ENCODE results near the gene DISC1.
"Not testable (repeated sequence)": the region's sequence is repeated elsewhere in the genome, so short reads cannot be mapped to it uniquely, and the experiment has no call there.

The DISC1 gene

GRCh38 chr1:231626535-231626950 is at the start of gene DISC1:
TSS of gene DISC1 (plus strand) at chr1:231626790. CDS start at chr1:231626868, 78 bp downstream.
- DNase-seq: peak; percentile 95

GRCh38 chr1:231576804-231577718 is 49.5 kb upstream of the DISC1 start:
- DNase-seq: no peak

DNA sequence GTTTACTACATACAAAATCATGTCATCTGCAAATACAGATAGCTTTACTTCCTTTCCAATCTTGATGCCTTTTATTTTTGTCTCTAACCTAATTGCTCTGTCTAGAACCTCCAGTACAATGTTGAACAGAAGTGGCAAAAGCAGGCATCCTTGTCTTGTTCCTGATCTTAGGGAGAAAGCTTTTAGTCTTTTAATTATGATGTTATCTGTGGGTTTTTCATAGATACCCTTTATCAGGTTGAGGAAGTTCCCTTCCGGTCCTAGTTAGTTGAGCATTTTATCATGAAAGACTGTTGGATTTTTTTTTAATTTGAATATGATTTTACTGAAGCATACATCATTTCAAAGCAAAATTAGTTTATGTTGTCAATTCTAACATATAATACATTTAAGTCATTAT is 45.7 kb upstream of the DISC1 start:
- no peak for DNase-seq

DNA sequence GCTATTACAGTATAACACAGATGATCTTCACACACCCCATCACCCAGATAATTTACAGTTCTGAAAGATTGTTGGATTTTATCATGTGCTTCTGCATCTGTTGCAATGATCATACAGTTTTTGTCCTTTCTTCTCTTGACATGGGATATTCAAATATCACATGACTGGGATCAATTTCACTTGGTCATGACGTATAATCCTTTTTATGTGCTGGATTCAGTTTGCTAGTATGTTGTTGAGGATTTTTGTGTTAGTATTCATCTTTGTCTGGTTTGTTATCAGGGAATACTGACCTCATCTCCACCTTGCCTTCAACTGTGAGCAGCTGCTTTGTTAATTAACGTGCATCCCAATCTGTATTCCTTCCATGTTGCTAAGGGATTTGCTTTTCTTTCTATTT is 44.7 kb upstream of the DISC1 start:
- peak; percentile 13 for DNase-seq

- no peak for DNase-seq
These were observed 43.2 kb upstream of the DISC1 start for GRCh38 chr1:231583376-231583775.

GRCh38 chr1:231584117-231584516 is 42.5 kb upstream of the DISC1 start:
- DNase-seq: peak; percentile 31

GRCh38 chr1:231584921-231585320 is 41.7 kb upstream of the DISC1 start:
- DNase-seq: no peak

DNA sequence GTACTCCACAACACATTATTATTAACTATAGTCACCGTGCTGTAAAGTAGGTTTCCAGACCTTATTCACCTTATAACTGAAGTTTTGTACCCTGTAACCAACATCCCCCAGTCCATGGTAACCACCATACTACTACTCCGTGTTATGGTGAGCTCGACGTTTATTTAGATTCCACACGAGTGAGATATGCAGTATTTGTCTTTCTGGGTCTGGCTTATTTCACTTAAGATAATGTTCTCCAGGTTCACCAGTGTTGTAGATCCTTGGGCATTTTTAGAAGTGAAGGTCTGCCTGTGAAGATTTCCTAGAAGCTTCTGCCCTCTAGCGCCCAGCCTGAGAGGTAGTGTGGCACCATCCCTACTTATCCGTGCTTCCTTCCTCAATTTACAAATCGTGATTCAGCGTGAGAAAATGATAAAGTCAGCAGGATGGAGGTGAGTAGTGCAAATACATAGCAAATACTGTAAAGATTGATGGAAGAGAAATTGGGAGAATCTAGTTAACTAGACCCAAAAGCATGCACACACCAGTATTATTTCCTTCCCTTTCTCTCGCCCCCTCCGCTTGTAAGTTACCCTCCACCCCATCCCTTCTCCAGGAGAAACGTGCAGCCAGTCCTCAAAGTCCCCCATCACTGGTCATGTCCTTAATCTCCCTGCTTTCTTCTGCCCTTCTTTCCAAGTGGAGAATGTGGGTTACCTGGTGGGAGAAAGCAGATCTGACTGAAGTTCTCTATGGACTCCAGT is 36.0 kb upstream of the DISC1 start:
- DNase-seq: peak; percentile 71

GRCh38 chr1:231591466-231591865 is 35.1 kb upstream of the DISC1 start:
- DNase-seq: no peak

GRCh38 chr1:231592809-231593208 is 33.8 kb upstream of the DISC1 start:
- DNase-seq: no peak

DNA sequence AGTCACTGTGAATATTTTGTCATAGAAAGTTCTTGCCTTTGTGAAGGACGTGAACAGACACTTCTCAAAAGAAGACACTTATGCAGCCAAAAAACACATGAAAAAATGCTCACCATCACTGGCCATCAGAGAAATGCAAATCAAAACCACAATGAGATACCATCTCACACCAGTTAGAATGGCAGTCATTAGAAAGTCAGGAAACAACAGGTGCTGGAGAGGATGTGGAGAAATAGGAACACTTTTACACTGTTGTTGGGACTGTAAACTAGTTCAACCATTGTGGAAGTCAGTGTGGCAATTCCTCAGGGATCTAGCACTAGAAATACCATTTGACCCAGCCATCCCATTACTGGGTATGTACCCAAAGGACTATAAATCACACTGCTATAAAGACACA is 33.3 kb upstream of the DISC1 start:
- DNase-seq: not testable (repeated sequence)

GRCh38 chr1:231594123-231594522 is 32.5 kb upstream of the DISC1 start:
- DNase-seq: no peak

DNA sequence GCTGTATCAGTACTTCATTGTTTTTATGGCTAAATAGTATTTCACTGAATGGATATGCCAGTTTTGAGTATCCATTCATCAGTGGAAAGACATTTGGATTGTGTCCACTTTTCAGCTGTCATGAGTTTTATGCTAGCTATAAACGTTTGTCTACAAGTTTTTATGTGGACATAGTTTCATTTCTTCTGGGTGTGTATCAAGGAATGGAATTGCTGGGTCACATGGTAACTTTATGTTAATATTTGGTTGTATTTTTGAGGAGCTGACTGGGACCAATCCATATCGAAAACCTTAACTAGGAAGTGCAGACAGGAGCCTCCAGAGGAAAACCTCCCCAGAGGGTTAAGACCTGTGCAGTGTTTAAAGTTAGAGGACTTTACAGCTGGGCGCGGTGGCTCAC is 31.8 kb upstream of the DISC1 start:
- no peak for DNase-seq

GRCh38 chr1:231596337-231596791 is 30.2 kb upstream of the DISC1 start:
- peak; percentile 12 for DNase-seq

- no peak for DNase-seq
These were observed 28.6 kb upstream of the DISC1 start for GRCh38 chr1:231597971-231598370.

GRCh38 chr1:231600458-231600976 is 26.1 kb upstream of the DISC1 start:
- DNase-seq: peak; percentile 34

- peak; percentile 23 for DNase-seq
These were observed 24.5 kb upstream of the DISC1 start for GRCh38 chr1:231601824-231602672.

DNA sequence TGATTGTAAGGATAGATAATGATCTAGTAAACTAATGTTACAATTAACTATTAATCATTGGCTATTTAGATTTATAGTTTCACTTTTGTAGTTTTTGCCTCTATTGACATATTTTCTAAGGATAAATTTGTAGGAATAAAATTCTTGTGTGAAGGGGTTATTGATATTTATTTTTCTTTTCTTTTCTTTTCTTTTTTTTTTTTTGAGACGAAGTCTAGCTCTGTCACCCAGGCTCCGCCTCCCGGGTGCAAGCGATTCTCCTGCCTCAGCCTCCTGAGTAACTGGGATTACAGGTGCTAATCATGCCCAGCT is 24.0 kb upstream of the DISC1 start:
- DNase-seq: no peak

DNA sequence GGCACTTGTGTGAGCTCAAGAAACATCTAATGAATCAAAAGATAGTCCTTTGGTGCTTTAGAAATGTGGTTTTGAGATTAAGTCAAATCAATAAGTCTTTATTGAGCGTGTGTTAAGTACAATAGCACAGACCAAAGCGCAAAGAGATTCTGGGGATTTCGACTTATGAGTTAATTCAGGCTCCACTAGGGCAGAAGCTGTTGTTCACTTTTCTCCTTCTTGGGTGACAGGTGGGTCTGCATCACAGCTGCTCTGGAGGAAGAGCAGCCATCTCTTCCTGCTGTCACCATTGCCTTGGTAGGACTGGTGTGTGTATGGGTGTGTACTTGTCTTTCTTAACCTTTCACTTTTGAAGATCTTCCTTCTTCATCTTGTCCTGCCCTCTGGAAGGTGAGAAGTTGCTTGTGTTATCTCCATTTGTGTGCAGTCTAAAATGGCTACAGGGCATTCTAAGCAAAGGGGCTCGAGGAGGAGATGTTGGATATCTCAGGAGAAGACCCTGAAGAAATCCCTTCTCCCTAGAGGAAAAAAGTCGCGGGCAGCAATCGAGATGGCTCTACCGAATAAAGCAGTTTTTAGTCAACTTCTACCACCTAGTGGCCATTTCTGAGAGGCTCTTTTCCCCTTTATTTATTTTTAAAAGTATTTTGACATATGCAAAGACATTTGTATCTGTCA is 22.9 kb upstream of the DISC1 start:
- peak; percentile 83 for DNase-seq

- no peak for DNase-seq
These were observed 22.3 kb upstream of the DISC1 start for GRCh38 chr1:231604276-231604621.

DNA sequence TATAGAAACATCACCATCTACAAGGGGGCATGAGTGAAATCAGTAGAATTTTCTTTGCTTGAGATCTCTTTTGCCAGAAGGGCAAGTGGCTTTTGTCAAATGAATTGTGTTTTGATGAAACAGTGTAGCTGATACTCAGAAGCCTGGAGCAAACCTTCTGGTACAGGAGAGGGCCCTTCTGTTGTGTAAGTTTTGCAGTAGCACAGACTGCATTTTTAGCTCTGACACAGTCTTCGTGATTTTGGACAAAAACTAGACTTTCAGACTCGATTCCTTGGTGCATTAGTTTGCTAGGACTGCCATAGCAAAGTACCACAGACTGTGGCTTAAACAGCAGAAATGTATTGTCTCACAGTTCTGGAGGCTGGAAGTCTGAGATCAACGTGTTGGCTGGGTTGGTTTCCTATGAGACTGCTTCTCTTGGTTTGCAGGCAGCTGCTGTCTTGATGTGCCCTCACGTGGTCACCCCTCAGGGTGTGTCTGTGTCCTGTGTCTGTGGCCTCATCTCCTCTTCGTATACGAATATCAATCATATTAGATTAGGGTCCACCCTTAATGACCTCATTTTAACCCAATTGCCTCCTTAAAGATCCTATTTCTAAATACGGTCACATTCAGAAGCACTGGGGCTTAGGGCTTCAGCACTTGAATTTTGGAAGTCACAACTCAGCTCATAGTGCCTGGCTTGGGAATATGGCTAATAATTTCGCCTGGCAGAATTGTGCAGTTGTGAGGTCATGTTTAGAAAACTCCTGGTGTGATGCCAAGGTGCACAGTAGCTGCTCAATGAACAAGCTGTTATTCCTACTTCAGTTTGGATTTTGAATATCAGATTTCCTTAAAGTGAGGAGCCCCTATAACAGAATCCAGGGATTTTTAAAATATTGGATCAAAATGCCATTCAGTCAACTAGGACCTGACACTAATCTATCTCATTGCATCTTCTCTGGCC is 21.2 kb upstream of the DISC1 start:
- no peak for DNase-seq

All from eye (tissue), 1 donor.